ENCODE data around the gene FCHSD2.

FCHSD2 gene

DNA sequence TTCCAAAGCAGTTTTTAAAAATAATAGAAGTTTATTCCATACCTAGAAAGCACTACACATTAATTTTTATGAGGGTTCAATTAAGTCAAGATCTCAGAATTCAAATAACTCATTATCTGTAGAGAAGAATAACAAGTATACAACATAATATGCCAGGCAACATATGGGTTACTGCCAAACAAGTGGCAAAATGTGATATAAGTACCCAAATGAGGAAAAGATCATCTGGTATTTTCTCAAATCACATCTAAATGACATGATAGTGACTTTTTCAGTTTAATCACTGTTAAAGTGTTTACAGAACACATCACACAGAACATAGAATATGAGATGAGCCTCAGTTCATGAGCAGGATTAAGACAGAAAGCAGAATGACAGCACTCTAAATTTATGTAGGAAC lies 123.3 kb downstream of the FCHSD2 start:
- TF ChIP-seq, protein P1, sequence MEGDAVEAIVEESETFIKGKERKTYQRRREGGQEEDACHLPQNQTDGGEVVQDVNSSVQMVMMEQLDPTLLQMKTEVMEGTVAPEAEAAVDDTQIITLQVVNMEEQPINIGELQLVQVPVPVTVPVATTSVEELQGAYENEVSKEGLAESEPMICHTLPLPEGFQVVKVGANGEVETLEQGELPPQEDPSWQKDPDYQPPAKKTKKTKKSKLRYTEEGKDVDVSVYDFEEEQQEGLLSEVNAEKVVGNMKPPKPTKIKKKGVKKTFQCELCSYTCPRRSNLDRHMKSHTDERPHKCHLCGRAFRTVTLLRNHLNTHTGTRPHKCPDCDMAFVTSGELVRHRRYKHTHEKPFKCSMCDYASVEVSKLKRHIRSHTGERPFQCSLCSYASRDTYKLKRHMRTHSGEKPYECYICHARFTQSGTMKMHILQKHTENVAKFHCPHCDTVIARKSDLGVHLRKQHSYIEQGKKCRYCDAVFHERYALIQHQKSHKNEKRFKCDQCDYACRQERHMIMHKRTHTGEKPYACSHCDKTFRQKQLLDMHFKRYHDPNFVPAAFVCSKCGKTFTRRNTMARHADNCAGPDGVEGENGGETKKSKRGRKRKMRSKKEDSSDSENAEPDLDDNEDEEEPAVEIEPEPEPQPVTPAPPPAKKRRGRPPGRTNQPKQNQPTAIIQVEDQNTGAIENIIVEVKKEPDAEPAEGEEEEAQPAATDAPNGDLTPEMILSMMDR (IDR thresholded peaks at IDR 0.05; ENCODE audit: low read depth, low read length), result no peak
- DNase-seq (ENCODE audit: extremely low read depth, low read depth), result no peak

DNA sequence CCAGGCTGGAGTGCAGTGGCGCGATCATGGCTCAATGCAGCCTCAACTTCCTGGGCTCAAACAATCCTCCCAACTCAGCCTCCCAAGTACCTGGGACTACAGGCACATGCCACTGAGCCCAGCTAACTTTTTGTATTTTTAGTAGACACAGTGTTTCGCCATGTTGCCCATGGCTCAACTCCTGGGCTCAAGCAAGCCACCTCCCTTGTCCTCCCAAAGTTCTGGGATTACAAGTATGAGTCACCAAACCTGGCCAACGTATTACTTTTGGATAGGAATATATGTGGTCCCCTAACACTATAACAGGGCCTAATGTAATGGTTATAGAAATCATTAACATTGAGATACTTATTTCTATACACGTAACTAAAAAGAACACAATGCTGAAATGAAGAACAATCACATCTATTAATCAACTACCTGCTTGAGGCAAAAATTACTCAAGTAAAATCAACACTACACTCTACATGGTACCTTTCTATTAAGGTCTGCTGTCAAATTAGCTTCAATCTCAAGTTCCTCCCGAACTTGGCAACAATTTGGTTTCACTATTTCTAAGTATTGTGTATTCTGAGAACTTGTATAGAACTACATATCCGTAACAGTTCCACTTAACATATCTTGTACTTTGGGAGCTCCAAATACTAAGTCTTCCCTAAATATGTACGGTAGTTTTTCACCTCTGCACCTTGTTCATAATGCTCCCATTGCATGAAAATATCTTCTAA lies 124.9 kb downstream of the FCHSD2 start:
- no peak for DNase-seq (ENCODE audit: extremely low read depth, low read depth)
- TF ChIP-seq, protein P1 (IDR thresholded peaks at IDR 0.05; ENCODE audit: low read depth, low read length), result no peak

DNA sequence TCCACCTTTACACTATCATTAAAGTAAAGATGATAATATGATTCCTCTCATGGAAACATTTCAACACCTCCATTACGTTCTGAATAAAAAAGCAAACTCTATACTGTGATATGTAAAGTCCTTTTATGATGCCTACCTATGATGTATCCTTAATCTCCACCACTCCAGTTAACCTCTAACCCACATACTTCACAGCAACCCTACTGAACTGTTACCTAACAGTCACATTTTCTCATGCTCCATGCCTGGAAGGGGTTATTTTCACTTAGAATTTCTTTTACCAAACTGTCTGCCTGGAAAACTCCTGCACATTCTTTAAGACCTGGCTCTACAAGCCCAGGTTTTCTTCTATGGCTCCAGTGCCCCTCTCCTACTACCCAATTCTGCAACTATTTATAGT lies 129.1 kb downstream of the FCHSD2 start:
- DNase-seq (ENCODE audit: extremely low read depth, low read depth), result no peak
- TF ChIP-seq, protein P1 (IDR thresholded peaks at IDR 0.05; ENCODE audit: low read depth, low read length), result no peak

DNA sequence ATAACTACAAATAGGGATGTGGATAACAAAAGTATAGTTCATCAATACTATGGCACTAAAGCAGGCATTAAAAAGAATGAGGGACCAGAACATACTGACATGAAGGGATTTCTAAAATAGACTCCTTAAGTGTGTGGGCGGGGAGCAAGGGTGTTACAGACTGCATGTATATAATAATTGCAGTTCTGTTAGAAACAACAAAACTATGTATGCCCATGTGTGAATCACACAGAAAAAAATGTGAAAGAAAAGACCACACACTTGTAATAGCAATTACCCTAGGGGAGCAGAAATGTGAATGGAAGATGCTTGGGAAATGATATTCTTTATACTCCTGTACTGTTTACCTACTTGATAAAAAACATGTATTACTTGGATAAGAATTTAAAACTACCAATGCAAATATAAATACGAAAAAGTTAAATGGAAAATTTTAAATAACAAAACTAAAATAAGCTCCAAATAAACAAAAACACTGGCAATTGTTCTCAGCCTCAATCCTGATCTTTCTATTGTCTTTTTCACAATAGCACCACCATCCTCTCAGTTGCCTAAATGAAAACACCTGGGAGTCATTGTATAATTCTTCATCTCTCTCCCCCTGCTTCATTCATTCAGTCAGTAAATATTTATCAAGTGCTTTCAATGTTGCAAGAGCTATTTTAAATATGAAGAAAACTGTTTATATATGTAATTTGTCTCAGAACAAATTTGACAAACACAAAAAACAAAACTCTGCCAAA lies 129.8 kb downstream of the FCHSD2 start:
- DNase-seq (ENCODE audit: extremely low read depth, low read depth), result peak; percentile 16
- TF ChIP-seq, protein P1 (IDR thresholded peaks at IDR 0.05; ENCODE audit: low read depth, low read length), result no peak

DNA sequence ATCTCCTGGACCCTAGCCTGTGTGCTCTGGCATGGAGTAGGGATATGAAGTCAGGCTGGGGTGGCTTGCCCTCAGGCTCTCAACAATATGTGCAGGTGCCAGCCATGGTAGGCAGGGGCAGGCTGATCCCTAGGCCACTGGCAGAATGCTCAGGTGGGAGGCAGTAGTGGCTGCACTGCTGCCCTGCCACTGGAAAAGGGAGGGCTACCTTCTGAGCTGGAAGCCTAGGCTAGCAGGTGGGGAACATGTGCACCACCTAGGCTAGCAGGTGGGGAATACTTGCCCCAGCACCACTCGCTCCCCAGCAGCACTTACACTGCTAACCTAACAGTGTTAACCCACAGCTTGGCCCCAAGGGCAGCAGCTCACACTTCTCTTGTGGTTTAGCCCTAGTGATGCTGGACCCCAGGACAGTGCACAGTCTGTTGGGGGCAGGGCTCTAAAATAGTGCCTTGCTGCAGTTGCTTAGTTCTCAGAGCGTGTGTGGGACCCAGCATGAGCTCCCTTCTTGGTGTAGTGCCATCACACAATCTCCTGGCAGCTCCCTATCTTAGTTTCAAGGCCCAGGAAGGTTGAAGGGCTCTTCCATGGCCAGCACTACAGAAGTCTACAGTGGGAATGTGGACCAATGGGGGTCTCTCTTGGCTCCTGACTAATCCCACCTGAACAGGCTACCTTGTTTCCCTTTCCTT lies 130.8 kb downstream of the FCHSD2 start:
- TF ChIP-seq, protein P1 (IDR thresholded peaks at IDR 0.05; ENCODE audit: low read depth, low read length), result no peak
- no peak for DNase-seq (ENCODE audit: extremely low read depth, low read depth)

DNA sequence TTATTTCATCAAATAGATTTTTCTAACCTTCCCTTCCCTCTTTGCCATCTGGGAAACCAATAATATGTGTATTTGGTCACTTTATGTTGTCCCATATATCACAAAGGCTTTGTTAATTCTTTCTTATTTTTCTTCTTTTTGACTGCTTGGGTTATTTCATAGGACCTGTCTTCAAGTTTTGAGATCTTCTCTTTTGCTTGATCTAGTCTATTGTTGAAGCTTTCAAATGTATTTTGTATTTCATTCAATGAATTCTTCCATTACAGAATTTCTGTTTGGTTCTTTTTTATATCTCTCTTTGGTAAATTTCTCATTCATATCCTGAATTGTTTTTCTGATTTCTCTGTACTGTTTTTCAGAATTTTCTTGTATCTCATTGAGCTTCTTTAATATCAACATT lies 132.1 kb downstream of the FCHSD2 start:
- DNase-seq (ENCODE audit: extremely low read depth, low read depth), result no peak
- TF ChIP-seq, protein P1 (IDR thresholded peaks at IDR 0.05; ENCODE audit: low read depth, low read length), result no peak

DNA sequence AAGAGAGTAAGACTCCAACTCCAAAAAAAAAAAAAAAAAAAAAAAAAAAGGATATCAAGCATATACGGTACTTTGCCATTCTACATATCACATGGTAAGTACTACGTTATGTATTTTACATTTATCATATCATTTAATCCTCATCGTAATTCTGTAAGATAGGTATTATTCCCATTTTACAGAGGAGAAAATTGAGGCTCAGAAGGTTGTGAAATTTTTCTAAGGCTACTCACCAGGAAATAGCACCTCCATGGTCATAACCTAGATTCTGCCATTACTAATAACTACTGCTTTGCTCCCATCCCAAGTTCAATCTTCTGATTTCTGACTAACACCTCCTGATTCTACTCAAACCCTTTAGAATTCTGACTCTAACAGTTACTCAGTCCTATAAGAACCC lies 138.0 kb downstream of the FCHSD2 start:
- TF ChIP-seq, protein P1 (IDR thresholded peaks at IDR 0.05; ENCODE audit: low read depth, low read length), result no peak
- DNase-seq (ENCODE audit: extremely low read depth, low read depth), result no peak

Data from AG09319 (cell line).